IMR-90 (cell line): ENCODE results near the gene CAPZA2.

Experiments used
- BHLHE40 ChIP-seq: fragments of 150-350 bp; IDR thresholded peaks from 2 replicates; pipeline ENCODE4 v1.6.1; 2016; ENCODE audit warnings: mild to moderate bottlenecking, low read depth, low read length
- CEBPB ChIP-seq: IDR thresholded peaks from 2 replicates; pipeline ENCODE4 v1.6.1; 2012; ENCODE audit warnings: low read depth, low read length, improper control_type of control experiment
- CHD1 ChIP-seq: IDR thresholded peaks from 2 replicates; pipeline ENCODE4 v1.6.1; 2012; ENCODE audit warnings: low read depth, low read length, improper control_type of control experiment
- FOS ChIP-seq: fragments of 150-350 bp; IDR thresholded peaks from 2 replicates; pipeline ENCODE4 v1.6.1; 2016; ENCODE audit warnings: low read depth, low read length
- MXI1 ChIP-seq: IDR thresholded peaks from 2 replicates; pipeline ENCODE4 v1.6.1; 2012; ENCODE audit warnings: low read depth, mild to moderate bottlenecking, low read length, moderate library complexity, borderline replicate concordance
- POLR2A ChIP-seq: IDR thresholded peaks from 2 replicates; pipeline ENCODE4 v1.6.1; 2012; ENCODE audit warnings: mild to moderate bottlenecking, low read depth, low read length
- RAD21 ChIP-seq: IDR thresholded peaks from 2 replicates; pipeline ENCODE4 v1.6.1; 2012; ENCODE audit warnings: low read length, improper control_type of control experiment
- RCOR1 ChIP-seq: IDR thresholded peaks from 2 replicates; pipeline ENCODE4 v1.6.1; 2012; ENCODE audit warnings: mild to moderate bottlenecking, low read length, improper control_type of control experiment; ENCODE audit not compliant: insufficient replicate concordance
- RFX5 ChIP-seq: IDR thresholded peaks from 2 replicates; pipeline ENCODE4 v1.8.0; 2012; ENCODE audit warnings: low read depth, mild to moderate bottlenecking, low read length, moderate library complexity
- SMC3 ChIP-seq: fragments of 150-350 bp; IDR thresholded peaks from 2 replicates; pipeline ENCODE4 v1.6.1; 2016; ENCODE audit warnings: low read depth, mild to moderate bottlenecking, antibody characterized with exemption, low read length, moderate library complexity
- TF ChIP-seq, protein P1 (sequence below): conservative IDR thresholded peaks from 2 replicates; pipeline ENCODE4 v1.5.1; 2012; ENCODE audit warnings: mild to moderate bottlenecking, low read depth, low read length, improper control_type of control experiment
- TF ChIP-seq, protein P2 (sequence below): fragments of 150-350 bp; IDR thresholded peaks from 2 replicates; pipeline ENCODE4 v1.6.1; 2016; ENCODE audit warnings: low read depth, mild to moderate bottlenecking, low read length, moderate library complexity, borderline replicate concordance

DNA sequence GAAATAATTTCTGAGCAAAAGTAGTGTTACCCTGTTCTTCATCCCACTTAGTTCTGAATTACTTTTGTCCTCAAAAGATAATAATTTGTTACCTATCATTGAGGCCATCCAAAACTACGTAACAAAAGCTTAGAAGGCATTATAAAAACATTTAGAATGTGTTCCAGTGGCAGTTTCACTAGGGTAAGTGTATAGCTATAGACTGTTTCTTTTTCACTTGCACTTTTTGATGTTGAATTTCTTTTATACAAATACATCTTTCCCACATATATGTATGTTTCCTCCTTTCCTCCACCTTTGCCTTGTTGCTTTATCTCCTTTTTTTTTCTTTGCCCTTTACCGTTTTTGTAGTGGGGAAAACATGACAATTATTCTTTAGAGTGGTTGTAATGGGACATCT, 33.5 kb downstream of the CAPZA2 start:
- TF ChIP-seq, protein P1, sequence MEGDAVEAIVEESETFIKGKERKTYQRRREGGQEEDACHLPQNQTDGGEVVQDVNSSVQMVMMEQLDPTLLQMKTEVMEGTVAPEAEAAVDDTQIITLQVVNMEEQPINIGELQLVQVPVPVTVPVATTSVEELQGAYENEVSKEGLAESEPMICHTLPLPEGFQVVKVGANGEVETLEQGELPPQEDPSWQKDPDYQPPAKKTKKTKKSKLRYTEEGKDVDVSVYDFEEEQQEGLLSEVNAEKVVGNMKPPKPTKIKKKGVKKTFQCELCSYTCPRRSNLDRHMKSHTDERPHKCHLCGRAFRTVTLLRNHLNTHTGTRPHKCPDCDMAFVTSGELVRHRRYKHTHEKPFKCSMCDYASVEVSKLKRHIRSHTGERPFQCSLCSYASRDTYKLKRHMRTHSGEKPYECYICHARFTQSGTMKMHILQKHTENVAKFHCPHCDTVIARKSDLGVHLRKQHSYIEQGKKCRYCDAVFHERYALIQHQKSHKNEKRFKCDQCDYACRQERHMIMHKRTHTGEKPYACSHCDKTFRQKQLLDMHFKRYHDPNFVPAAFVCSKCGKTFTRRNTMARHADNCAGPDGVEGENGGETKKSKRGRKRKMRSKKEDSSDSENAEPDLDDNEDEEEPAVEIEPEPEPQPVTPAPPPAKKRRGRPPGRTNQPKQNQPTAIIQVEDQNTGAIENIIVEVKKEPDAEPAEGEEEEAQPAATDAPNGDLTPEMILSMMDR = no peak
- no peak for TF ChIP-seq RAD21
- TF ChIP-seq SMC3 = no peak
- no peak for TF ChIP-seq POLR2A
- TF ChIP-seq RCOR1 = no peak
- TF ChIP-seq MXI1 = no peak
- TF ChIP-seq, protein P2, sequence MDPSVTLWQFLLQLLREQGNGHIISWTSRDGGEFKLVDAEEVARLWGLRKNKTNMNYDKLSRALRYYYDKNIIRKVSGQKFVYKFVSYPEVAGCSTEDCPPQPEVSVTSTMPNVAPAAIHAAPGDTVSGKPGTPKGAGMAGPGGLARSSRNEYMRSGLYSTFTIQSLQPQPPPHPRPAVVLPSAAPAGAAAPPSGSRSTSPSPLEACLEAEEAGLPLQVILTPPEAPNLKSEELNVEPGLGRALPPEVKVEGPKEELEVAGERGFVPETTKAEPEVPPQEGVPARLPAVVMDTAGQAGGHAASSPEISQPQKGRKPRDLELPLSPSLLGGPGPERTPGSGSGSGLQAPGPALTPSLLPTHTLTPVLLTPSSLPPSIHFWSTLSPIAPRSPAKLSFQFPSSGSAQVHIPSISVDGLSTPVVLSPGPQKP = no peak
- no peak for TF ChIP-seq BHLHE40
- no peak for TF ChIP-seq FOS
- TF ChIP-seq RFX5 = no peak
- TF ChIP-seq CEBPB = no peak
- no peak for TF ChIP-seq CHD1
